Liver (tissue), 3 donors: ENCODE measurements around the gene CELSR2.

ENCODE experiments used
- EGR1 ChIP-seq, 2 donors: IDR thresholded peaks; 2 replicates each; pipeline ENCODE4 v1.6.1; 2016 to 2018; ENCODE audit warnings: antibody characterized with exemption in 2 of 2, low read depth in 2 of 2
- FOXA2 ChIP-seq: IDR thresholded peaks from 2 replicates; pipeline ENCODE4 v1.6.1; 2016; ENCODE audit warnings: antibody characterized with exemption
- JUND ChIP-seq, 2 donors: IDR thresholded peaks; 2 replicates each; pipeline ENCODE4 v1.6.1; 2016; ENCODE audit warnings: antibody characterized with exemption in 2 of 2
- RAD21 ChIP-seq, 2 donors: IDR thresholded peaks; 2 replicates each; pipeline ENCODE4 v1.6.1; 2016; ENCODE audit warnings: antibody characterized with exemption in 2 of 2, mild to moderate bottlenecking in 2 of 2
- REST ChIP-seq: IDR thresholded peaks from 2 replicates; pipeline ENCODE4 v1.6.1; 2016; ENCODE audit warnings: antibody characterized with exemption, mild to moderate bottlenecking
- RXRA ChIP-seq, 2 donors: IDR thresholded peaks; 2 replicates each; pipeline ENCODE4 v1.6.1; 2017 to 2018; ENCODE audit warnings: antibody characterized with exemption in 2 of 2, mild to moderate bottlenecking in 1 of 2
- SP1 ChIP-seq: IDR thresholded peaks from 2 replicates; pipeline ENCODE4 v1.6.1; 2018; ENCODE audit warnings: antibody characterized with exemption, mild to moderate bottlenecking
- TAF1 ChIP-seq: conservative IDR thresholded peaks from 2 replicates; pipeline ENCODE4 v1.6.1; 2016; ENCODE audit warnings: antibody characterized with exemption, mild to moderate bottlenecking
- YY1 ChIP-seq: IDR thresholded peaks from 2 replicates; pipeline ENCODE4 v1.6.1; 2016; ENCODE audit warnings: antibody characterized with exemption, mild to moderate bottlenecking
- TF ChIP-seq, protein P1 (sequence below): fragments of 150-350 bp; IDR thresholded peaks from 2 replicates; pipeline ENCODE4 v1.5.1; 2017; ENCODE audit warnings: improper control_type of control experiment, low read depth, low read length; ENCODE audit not compliant: missing input control
- TF ChIP-seq, protein P2 (sequence below): IDR thresholded peaks from 2 replicates; pipeline ENCODE4 v1.6.1; 2016; ENCODE audit warnings: antibody characterized with exemption
- TF ChIP-seq, protein P3 (sequence below): IDR thresholded peaks from 2 replicates; pipeline ENCODE4 v1.6.1; 2016; ENCODE audit warnings: antibody characterized with exemption
- donor health status: healthy.
- donor health status: healthy.

GRCh38 chr1:109238382-109238781 is 11.0 kb upstream of the CELSR2 start:
- TF ChIP-seq YY1 (no peak), REST (no peak), JUND (IDR thresholded peaks at IDR 0.05) (no peak), TAF1 (no peak), RAD21 (IDR thresholded peaks at IDR 0.05) (no peak), RXRA (IDR thresholded peaks at IDR 0.05) (no peak), EGR1 (IDR thresholded peaks at IDR 0.05; ENCODE audit: low read depth in 2 of 2) (no peak), SP1 (no peak), FOXA2 (no peak)
- TF ChIP-seq, protein P1, sequence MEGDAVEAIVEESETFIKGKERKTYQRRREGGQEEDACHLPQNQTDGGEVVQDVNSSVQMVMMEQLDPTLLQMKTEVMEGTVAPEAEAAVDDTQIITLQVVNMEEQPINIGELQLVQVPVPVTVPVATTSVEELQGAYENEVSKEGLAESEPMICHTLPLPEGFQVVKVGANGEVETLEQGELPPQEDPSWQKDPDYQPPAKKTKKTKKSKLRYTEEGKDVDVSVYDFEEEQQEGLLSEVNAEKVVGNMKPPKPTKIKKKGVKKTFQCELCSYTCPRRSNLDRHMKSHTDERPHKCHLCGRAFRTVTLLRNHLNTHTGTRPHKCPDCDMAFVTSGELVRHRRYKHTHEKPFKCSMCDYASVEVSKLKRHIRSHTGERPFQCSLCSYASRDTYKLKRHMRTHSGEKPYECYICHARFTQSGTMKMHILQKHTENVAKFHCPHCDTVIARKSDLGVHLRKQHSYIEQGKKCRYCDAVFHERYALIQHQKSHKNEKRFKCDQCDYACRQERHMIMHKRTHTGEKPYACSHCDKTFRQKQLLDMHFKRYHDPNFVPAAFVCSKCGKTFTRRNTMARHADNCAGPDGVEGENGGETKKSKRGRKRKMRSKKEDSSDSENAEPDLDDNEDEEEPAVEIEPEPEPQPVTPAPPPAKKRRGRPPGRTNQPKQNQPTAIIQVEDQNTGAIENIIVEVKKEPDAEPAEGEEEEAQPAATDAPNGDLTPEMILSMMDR, result no peak
- TF ChIP-seq, protein P2, sequence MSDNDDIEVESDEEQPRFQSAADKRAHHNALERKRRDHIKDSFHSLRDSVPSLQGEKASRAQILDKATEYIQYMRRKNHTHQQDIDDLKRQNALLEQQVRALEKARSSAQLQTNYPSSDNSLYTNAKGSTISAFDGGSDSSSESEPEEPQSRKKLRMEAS, result no peak
- TF ChIP-seq, protein P3, sequence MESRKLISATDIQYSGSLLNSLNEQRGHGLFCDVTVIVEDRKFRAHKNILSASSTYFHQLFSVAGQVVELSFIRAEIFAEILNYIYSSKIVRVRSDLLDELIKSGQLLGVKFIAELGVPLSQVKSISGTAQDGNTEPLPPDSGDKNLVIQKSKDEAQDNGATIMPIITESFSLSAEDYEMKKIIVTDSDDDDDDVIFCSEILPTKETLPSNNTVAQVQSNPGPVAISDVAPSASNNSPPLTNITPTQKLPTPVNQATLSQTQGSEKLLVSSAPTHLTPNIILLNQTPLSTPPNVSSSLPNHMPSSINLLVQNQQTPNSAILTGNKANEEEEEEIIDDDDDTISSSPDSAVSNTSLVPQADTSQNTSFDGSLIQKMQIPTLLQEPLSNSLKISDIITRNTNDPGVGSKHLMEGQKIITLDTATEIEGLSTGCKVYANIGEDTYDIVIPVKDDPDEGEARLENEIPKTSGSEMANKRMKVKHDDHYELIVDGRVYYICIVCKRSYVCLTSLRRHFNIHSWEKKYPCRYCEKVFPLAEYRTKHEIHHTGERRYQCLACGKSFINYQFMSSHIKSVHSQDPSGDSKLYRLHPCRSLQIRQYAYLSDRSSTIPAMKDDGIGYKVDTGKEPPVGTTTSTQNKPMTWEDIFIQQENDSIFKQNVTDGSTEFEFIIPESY, result no peak
